BLaER1 (cell line): ENCODE results near the gene ST3GAL2.

Experiments
- H3K27ac ChIP-seq: shearing (Covaris generic); formaldehyde crosslinking; 2 replicates; pipeline ENCODE4 v1.8.1; 2022
- H3K27me3 ChIP-seq: shearing (Covaris generic); formaldehyde crosslinking; 2 replicates; pipeline ENCODE4 v1.8.1; 2022
- H3K36me3 ChIP-seq: shearing (Covaris generic); formaldehyde crosslinking; 2 replicates; pipeline ENCODE4 v1.8.1; 2022
- H3K4me1 ChIP-seq: shearing (Covaris generic); formaldehyde crosslinking; 2 replicates; pipeline ENCODE4 v1.8.1; 2022
- H3K4me2 ChIP-seq: shearing (Covaris generic); formaldehyde crosslinking; 2 replicates; pipeline ENCODE4 v1.8.1; 2022
- H3K4me3 ChIP-seq: shearing (Covaris generic); formaldehyde crosslinking; 2 replicates; pipeline ENCODE4 v1.8.1; 2022
- H3K9ac ChIP-seq: shearing (Covaris generic); formaldehyde crosslinking; 2 replicates; pipeline ENCODE4 v1.8.1; 2022
- H3K9me3 ChIP-seq: shearing (Covaris generic); formaldehyde crosslinking; 2 replicates; pipeline ENCODE4 v1.8.1; 2022
- H4K20me1 ChIP-seq: shearing (Covaris generic); formaldehyde crosslinking; 2 replicates; pipeline ENCODE4 v1.8.1; 2022
- Cebpa-rat ChIP-seq: shearing (Covaris generic); IDR thresholded peaks from 2 replicates; pipeline ENCODE4 v1.8.1; 2022

ST3GAL2 gene

DNA sequence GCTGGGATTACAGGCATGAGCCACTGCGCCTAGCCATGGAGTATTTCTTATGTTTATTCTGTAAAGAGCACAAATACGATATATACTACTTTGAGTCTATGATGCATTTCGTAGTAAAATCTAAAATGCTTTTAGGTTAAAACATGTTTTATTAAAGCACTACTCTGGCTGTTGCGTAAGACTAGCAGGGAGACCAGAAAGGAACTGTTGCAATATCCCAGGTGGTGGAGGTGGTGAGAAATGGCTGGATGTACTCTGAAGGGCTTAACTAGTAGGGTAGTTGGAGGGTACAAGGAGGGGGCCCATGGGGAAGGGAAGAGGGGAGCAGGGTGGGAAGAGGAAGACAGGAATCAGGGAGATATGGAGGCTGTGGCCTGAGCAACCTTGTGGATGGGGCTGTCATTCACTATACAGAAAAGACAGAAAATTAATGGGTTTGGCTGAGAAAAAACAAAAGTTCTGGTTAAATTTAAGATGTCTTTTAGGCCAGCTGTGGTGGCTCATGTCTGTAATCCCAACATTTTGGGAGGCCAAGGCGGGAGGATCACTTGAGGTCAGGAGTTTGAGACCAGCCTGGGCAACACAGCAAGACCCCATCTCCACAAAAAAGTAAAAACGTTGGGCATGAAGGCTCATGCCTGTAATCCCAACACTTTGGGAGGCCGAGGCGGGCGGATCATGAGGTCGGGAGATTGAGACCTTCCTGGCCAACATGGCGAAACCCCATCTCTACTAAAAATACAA, 35.8 kb downstream of the ST3GAL2 start:
- H3K4me1 ChIP-seq: peaks cover 81% of the 10 kb centered on the region
- peak; percentile 90 for TF ChIP-seq Cebpa-rat
- H3K36me3 ChIP-seq: peaks cover 33% of the 10 kb centered on the region
- H3K4me3 ChIP-seq: no peak overlapping the region
- H4K20me1 ChIP-seq: peaks cover 100% of the 10 kb centered on the region
- no peak overlapping the region for H3K9ac ChIP-seq
- H3K4me2 ChIP-seq: peak overlapping the region; percentile 99
- no peaks in the 10 kb centered on the region for H3K9me3 ChIP-seq
- no peaks in the 10 kb centered on the region for H3K27me3 ChIP-seq
- H3K27ac ChIP-seq: no peak overlapping the region

GRCh38 chr16:70399951-70400350, 38.9 kb downstream of the ST3GAL2 start:
- H3K4me3 ChIP-seq: no peak overlapping the region
- H3K4me1 ChIP-seq: peaks cover 56% of the 10 kb centered on the region
- H3K27ac ChIP-seq: peak overlapping the region; percentile 18; the same call in 1 of the 2 replicates
- no peak overlapping the region for H3K4me2 ChIP-seq
- no peak for TF ChIP-seq Cebpa-rat
- H3K36me3 ChIP-seq: peaks cover 60% of the 10 kb centered on the region
- H3K9me3 ChIP-seq: no peaks in the 10 kb centered on the region
- no peaks in the 10 kb centered on the region for H3K27me3 ChIP-seq
- 0 out of 2 replicates have a peak overlapping the region, but pooled peaks have one; percentile 10 for H3K9ac ChIP-seq
- peaks cover 89% of the 10 kb centered on the region for H4K20me1 ChIP-seq

- Histone ChIP-seq H3K4me2 (no peak overlapping the region), H4K20me1 (peaks cover 87% of the 10 kb centered on the region), H3K36me3 (peaks cover 66% of the 10 kb centered on the region), H3K4me3 (no peak overlapping the region), H3K27me3 (no peaks in the 10 kb centered on the region), H3K27ac (peak overlapping the region; percentile 18; the same call in 1 of the 2 replicates), H3K9me3 (no peaks in the 10 kb centered on the region), H3K9ac (0 out of 2 replicates have a peak overlapping the region, but pooled peaks have one; percentile 10), H3K4me1 (peaks cover 50% of the 10 kb centered on the region)
- no peak for TF ChIP-seq Cebpa-rat
Observed at GRCh38 chr16:70399381-70399780, 39.5 kb downstream of the ST3GAL2 start.

DNA sequence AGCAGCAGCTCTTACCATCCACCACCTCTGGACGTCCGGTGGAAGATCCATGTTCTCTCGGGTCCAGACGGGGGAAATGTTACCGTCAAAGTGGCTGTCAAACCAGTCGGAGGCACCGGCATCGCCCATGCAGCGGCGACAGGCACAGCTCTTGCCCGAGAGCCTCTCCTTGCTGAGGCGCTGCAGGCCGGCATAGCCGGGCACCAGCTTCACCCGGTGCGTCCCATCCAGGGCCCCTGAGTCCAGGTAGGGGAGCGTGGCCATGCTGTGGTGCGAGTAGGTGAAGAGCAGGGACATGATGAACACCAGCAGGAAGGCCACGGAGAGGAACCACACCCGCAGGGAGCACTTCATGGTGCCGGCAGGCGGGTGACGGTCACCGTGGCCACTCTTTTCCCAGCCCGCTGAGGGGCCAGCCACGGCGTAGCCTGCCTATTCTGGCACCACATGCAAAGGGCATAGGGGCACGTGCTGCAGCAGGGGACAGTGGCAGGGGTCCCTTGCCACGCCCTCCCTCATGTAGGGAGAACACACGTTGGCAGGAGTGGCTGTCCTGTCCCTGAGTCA, 40.6 kb downstream of the ST3GAL2 start:
- peaks cover 77% of the 10 kb centered on the region for H3K36me3 ChIP-seq
- H3K4me3 ChIP-seq: no peak overlapping the region
- H4K20me1 ChIP-seq: peaks cover 80% of the 10 kb centered on the region
- H3K27me3 ChIP-seq: no peaks in the 10 kb centered on the region
- no peaks in the 10 kb centered on the region for H3K9me3 ChIP-seq
- H3K27ac ChIP-seq: no peak overlapping the region
- TF ChIP-seq Cebpa-rat: no peak
- H3K4me2 ChIP-seq: no peak overlapping the region
- no peak overlapping the region for H3K9ac ChIP-seq
- peaks cover 39% of the 10 kb centered on the region for H3K4me1 ChIP-seq

GRCh38 chr16:70396246-70396904, 42.5 kb downstream of the ST3GAL2 start:
- no peak overlapping the region for H3K4me2 ChIP-seq
- H3K36me3 ChIP-seq: peaks cover 94% of the 10 kb centered on the region
- H3K4me3 ChIP-seq: no peak overlapping the region
- H3K27ac ChIP-seq: no peak overlapping the region
- no peak for TF ChIP-seq Cebpa-rat
- peaks cover 35% of the 10 kb centered on the region for H3K4me1 ChIP-seq
- no peak overlapping the region for H3K9ac ChIP-seq
- H4K20me1 ChIP-seq: peaks cover 72% of the 10 kb centered on the region
- no peaks in the 10 kb centered on the region for H3K27me3 ChIP-seq
- H3K9me3 ChIP-seq: no peaks in the 10 kb centered on the region

DNA sequence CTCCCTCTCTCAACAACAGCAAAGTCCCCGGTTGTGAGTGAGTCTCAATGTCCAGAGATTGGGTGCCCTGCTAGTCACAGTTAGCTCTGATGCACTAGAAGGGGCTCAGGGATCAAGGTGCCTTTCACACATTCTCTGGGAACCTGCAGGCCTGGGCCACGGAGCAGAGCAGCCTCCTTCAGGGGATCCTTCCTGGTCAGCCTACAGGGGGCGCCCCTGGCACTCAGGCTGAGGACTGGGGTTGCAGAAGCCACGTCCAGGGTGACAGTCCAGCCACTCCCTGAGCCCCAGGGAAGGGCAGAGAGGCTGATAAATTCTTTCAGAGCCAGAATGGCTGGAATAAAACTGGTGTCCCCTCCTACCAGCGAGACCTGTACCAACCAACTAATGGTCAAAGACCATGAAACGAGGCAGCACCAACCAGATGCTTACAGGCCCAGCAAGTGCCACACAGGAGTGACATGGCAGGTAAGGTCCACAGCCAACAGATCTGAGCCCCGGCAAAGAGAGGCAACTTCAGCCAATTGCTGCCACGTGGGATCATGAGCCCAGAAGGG, 43.5 kb downstream of the ST3GAL2 start:
- no peak overlapping the region for H3K9ac ChIP-seq
- H3K36me3 ChIP-seq: peaks cover 94% of the 10 kb centered on the region
- H3K27ac ChIP-seq: no peak overlapping the region

DNA sequence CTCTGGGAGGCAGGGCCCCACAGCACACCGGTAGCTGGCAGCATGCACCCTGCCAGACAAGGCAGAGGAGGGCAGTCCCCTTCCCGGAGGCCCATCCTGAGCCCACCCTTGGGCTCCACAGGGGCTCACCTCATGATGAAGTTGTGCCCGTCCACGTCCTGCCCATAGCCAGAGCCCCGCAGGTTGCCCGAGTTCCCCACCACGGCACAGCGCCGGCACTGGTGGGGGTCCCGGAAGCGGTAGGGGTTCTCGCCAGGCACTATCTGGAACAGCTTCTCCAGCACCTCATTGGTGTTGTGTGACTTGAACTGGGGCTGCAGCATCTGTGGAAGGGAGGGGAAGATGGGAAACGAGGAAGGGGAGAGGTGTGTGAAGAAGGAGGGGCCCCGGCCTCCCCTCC, 44.0 kb downstream of the ST3GAL2 start:
- Histone ChIP-seq H3K4me1 (peaks cover 23% of the 10 kb centered on the region), H4K20me1 (peaks cover 57% of the 10 kb centered on the region), H3K27me3 (no peaks in the 10 kb centered on the region), H3K9ac (no peak overlapping the region), H3K4me3 (no peak overlapping the region), H3K36me3 (peaks cover 94% of the 10 kb centered on the region), H3K9me3 (no peaks in the 10 kb centered on the region), H3K27ac (no peak overlapping the region), H3K4me2 (no peak overlapping the region)
- no peak for TF ChIP-seq Cebpa-rat

More for the DNA sequence above, 43.5 kb downstream of the ST3GAL2 start:
- Histone ChIP-seq H3K4me2 (no peak overlapping the region), H3K27me3 (no peaks in the 10 kb centered on the region), H4K20me1 (peaks cover 62% of the 10 kb centered on the region), H3K9me3 (no peaks in the 10 kb centered on the region), H3K4me3 (no peak overlapping the region), H3K4me1 (peaks cover 25% of the 10 kb centered on the region)
- TF ChIP-seq Cebpa-rat: no peak

- no peak for TF ChIP-seq Cebpa-rat
- Histone ChIP-seq H3K27me3 (no peaks in the 10 kb centered on the region), H3K4me2 (no peak overlapping the region), H3K9me3 (no peaks in the 10 kb centered on the region), H3K27ac (no peak overlapping the region), H4K20me1 (peaks cover 45% of the 10 kb centered on the region), H3K4me3 (no peak overlapping the region), H3K4me1 (peaks cover 17% of the 10 kb centered on the region), H3K9ac (no peak overlapping the region), H3K36me3 (peaks cover 93% of the 10 kb centered on the region)
Observed at GRCh38 chr16:70393662-70394061, 45.2 kb downstream of the ST3GAL2 start.

- Histone ChIP-seq H4K20me1 (peaks cover 34% of the 10 kb centered on the region), H3K9me3 (no peaks in the 10 kb centered on the region), H3K4me1 (peaks cover 17% of the 10 kb centered on the region), H3K27ac (no peak overlapping the region), H3K27me3 (no peaks in the 10 kb centered on the region), H3K36me3 (peaks cover 93% of the 10 kb centered on the region), H3K4me2 (no peak overlapping the region), H3K4me3 (no peak overlapping the region), H3K9ac (no peak overlapping the region)
- no peak for TF ChIP-seq Cebpa-rat
Observed at GRCh38 chr16:70392606-70393005, 46.3 kb downstream of the ST3GAL2 start.
